Stimulated activated CD8-positive, alpha-beta memory T cell treated with anti-CD3 and anti-CD28 coated beads, Interleukin-7, amount 100 ng/mL, for 4 hours (primary cell): ENCODE results near the gene GPC3.
"Not testable (repeated sequence)": the region's sequence is repeated elsewhere in the genome, so short reads cannot be mapped to it uniquely, and the experiment has no call there.

ENCODE experiments used
- DNase-seq, 2 donors: peaks; one replicate each; pipeline ENCODE4 v3.0.0-alpha.2; 2020; ENCODE audit warnings: low read depth in 2 of 2

GPC3 gene

DNA sequence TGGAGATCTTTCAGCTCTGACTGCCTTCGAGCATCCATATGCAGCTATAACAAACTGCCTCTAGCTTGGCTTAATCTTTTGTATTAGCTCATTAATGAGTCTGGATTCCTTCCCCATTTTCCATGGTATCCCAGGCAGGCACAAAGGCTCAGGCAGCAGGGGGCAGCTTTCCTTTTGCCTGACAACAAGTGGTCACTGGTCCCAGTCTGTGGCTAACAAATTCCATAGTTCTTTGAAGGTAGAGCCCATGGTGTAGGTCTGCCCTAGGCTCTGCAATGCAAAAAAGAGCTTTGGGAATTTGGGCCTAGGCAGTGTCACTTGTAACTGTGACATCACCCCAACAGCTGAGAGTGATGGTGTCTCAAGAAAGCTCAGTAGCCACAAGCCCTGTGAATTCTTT is 335.7 kb downstream of the GPC3 start:
- DNase-seq, result no peak

DNA sequence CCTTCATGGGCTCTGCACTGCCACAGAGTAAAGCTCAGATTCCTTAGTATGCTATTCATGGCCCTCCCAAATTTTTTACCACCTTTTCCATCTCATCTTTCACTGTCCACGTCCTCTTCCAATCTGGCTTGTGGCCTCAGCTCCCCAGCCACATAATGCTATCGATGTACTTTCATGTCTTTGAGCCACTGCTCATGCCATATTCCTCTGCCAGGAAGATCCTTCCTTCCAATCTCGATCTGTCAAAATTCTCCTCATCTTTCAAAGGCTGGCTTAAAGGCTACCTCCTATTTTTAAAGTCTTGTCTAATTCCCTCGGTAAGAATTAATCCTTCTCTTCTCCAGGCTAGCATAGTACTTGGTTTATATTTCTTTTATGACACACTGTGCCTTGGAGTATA is 336.8 kb downstream of the GPC3 start:
- no peak for DNase-seq

DNA sequence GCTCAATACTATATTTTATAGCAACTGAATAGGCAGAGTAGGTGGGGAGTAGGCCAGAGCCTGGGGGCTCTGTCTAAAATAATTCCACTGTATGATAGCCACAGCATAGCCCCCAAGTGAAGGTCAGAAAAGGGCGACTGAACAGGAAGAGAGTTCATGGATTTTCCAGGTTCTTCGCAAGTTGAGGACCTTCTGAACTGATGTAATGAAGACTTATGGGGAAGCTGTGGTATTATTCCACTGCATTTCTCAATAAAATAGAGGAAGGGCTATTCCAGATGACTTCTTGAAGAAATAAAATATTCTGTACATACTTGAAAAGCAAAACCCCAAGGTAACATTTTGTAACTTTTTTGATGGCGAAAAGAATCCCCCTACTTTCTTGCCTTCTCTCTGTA is 338.7 kb downstream of the GPC3 start:
- DNase-seq, result no peak

DNA sequence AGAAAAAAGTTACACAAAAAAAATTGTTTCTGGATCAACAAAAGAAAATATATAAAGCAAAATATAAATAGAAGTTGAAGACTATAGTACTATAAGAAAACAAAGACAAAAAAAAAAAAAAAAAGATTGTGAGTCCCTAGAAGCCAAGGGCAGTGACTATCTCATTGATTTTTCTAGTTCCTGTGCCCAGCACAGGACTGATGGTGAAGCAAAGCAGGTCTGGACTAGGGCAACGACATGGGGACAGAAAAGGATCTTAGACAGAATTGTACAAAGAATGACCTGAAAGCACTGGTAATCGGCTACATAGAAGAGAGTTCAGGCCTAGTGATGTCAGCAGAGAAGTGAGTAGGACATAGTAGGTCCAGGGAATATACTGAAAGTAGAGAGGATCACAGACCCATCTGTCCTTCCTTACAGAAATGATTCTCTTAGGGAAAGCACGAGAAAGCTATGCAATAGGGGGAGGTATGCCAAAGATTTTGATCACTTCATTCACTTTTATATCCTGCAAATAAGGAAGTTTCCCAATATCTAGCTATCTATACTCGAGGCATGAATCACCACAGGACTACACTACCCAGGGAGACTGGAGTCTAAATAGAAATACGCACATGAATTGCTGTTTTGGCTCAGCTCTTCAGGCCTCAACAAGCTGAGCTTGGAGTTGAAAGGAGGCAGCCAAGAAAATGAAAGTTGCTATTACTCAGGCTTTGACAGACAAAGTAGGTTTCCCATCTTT is 339.2 kb downstream of the GPC3 start:
- DNase-seq, result no peak

DNA sequence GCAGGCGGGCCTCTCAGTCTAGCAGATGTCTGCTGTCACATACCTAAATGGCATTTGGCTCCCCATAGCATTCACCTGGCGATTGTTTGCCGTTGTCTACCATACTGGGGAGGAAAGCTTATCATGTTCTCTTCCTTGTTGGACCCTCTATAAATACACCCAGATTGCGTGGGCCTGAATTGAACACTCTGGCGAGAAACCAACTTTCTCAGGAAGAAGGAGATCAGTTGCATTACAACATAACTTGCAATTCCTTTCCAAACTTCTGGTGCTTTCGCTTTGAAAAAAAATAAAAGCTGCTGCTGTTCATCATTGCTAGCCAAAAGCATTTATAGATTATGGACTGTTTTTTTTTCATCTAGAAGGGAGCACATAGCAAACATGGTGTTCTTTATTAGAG is 340.1 kb downstream of the GPC3 start:
- no peak for DNase-seq

DNA sequence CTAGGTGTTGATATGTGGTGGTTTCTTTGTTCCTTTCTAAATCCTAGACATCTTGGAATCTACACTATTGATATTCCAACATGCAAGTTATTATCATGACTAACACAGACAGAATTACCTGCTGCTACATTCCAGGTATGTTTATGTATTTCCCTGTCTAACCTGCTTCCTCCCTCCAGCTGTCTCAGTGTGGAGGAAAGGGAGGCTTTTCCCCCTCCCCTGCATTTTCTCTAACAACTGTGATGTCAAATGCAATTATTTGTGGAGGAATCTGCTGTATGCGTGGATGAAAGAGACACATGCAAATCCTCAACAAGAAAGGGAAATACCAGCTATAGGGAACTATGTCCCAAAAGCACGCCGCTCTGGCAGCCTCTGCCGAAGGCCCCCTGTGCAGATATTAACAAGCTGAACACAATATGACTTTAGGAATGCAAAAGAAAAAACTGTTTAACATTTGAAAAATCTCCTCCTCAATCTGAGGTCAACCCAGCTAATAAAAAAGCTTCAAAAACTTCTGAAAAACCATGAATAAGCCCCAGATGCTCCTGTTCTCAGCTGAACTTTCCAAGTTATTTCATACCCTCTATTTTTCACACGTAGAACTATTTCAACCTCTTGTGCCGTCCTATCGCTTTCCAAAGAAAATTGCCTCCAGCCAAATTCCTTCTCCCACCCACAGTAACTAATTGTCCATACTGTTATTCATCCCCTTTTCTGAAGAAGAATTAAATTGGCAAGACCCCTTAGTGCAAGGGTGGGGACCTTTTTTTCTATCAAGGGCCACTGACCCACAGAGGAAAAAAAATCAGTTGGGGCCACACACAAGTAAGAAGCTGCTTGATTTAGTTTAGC is 345.0 kb downstream of the GPC3 start:
- DNase-seq, result no peak

DNA sequence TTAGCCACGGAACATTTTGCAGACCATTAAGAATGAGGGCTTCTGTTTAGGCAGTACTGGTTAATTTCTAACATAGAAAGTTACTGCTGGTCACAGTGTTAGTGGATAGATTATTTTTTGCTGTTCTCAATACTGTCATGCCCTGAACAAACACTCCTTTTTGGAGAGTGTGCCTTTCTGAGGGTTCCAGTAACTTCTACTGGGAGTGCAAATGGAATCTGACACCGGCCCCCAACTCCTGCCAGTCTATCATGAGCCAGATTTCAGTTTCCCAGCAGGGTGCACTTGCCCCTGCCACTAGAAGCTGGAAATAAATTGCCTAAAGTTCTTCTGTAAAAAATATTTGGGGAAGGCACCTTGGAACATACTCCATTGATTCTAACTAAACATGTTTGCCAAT is 345.7 kb downstream of the GPC3 start:
- DNase-seq, result no peak

DNA sequence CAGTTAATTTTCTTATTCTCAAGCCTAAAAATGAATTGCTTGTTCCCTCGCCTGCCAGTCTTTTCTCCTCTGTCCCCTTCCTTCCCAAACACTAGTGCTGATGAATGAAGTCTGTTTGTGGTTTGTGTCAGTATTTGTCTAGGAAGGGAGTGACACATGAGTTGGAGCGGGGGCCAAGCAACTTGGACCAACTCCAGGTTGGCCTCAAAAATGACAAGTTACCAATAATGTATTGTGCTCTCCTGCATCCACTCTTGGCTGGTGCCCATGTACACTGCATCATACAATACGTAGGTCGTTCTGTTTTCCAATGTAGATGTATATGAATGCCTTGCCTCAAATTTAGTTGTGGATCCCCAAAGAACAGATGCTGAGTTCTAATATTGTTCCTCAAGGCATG is 347.1 kb downstream of the GPC3 start:
- DNase-seq, result no peak

DNA sequence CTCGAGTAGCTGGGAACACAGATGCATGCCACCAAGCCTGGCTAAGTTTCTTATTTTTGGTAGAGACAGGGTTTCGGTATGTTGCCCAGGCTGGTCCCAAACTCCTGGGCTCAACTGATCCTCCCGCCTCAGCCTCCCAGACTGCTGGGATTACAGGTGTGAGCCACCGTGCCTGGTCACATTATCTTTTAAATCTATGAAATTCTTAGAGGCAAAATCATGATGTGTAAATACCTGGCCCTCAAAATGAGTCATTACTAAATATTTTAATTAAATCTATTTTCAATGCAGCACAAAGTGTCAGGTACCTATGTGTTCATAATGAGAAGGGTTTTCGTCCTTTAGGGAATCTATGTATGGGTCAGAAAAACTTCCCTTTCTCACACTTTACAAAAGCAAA is 347.6 kb downstream of the GPC3 start:
- DNase-seq, result no peak

DNA sequence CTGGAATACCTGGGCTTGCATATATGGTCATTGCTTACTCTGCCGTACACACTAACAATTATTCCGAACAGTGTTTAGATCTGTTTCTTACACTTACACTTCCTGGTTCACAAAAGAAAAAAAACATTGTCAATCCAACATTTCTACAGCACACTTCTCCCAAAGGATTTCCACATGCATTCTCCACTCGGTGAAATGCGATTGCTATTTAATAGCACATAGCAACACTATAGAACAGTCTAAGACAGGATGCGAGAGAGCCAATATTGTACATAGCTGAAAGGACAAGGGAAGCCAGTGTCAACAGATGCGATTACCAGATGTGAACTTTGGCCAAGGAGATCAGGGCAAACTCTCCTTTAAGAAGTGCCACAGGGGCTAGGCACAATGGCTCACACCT is 349.4 kb downstream of the GPC3 start:
- no peak for DNase-seq

DNA sequence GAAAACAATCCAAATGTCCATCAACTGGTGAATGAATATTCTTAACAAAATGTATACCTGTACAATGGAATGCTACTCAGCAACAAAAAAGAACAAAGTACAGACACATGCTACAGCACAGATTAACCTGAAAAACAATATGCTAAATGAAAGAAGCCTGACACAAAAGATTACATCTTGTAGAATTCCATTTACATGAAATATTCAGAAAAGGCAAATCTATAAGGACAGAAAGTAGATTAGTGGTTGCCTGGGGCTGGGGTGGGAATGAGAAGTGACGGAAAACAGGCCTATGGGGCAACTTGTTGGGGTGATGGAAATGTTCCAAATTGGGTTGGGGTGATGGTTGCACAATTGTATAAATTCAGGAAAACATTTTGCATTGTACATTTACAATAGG is 351.0 kb downstream of the GPC3 start:
- no peak for DNase-seq

DNA sequence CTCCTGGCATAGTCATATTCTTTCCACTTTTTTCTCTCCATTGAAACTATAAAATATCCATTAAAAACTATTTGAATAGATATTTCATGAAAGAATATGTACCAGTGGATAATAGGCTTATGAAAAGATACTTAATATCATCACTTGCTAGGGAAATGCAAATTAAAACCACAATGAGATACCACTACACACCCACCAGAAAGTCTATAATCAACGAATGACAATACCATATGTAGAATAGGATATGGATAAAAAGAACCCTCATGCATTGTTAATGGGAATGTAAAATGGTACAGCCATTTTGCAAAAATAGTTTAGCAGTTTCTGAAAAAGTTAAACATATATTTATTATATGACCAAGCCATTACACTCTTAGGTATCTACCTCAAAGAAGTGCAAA is 351.4 kb downstream of the GPC3 start:
- no peak for DNase-seq

DNA sequence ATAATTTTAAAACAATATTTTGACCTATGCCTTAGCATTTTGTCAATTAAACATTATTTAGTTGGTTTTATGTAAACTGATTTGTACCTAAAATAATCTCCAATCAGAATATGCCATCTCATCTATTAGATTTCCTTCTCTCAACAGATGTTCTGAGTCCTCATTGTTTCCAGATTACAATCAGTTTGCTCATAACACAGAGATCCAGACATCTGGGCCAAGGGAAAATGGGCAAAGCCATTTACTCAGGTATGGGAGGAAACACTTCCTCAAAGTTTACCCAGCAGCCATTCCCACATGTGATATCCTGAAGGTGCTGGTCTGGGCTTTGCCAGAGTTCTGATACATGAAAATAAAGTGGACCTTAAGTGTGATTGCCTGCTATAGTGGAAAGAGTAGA is 352.2 kb downstream of the GPC3 start:
- no peak for DNase-seq

DNA sequence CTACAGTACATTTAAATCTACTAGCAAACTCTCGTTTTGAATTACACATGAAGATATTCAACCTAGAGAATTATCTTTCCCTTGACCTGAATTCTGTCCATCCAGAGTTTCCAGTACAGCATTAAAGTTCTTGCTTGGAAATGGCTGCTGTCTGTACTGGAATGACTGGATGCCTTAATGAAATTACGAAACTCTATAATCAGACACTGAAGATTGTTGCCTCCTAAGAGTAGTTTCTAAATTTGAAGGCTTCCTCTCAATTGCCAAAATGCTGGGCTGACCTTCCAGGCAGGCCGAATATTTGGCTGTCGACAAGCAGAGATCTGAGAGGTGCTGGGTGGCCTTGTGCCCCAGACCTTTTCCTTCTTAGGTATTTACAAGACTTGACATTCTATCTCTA is 355.0 kb downstream of the GPC3 start:
- DNase-seq, result no peak

DNA sequence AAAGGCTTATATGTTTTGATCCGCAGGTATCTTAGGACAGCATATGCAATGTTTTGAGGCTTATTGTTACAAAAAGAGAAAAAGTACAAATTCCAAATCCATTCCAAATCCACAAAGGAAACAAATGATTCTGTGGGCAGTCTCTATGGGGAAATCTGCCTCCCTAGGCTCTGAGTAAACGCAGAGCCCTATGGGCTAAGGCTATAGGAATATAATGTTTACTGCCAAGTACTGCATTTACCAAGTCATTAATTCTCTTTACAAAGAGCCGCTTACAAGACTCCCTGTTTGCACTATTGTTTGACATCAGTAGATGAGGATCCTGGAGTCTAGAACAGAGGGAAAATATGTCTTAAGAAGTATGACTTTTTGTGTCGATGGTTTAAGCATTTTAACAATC is 357.7 kb downstream of the GPC3 start:
- DNase-seq, result no peak

DNA sequence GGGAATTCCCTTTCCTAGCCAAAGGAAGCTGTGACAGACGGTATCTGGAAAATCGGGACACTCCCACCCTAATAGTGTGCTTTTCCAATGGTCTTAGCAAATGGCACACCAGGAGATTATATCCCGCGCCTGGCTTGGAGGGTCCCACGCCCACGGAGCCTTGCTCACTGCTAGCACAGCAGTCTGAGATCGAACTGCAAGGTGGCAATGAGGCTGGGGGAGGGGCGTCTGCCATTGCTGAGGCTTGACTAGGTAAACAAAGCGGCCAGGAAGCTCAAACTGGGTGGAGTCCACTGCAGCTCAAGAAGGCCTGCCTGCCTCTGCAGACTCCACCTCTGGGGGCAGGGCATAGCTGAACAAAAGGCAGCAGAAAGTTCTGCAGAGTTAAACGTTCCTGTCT is 364.0 kb downstream of the GPC3 start:
- not testable (repeated sequence) for DNase-seq

DNA sequence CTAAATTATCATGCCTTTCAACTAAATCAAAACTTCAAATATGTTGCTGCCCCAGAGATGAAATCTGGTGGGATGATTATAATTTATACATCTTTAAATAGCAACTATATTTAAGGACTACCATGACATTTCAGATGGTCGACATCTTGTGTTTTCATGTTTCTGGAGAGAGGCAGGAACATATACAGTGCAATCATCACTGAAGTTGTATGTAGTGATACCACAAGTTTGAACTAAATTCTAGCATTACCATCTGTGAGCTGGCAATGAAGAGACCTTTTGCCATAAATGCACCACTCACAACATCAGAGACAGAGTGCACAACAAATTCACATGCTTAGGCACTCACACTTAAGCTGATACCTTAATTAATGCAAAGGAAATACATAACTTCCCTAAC is 373.7 kb downstream of the GPC3 start:
- DNase-seq, result no peak

DNA sequence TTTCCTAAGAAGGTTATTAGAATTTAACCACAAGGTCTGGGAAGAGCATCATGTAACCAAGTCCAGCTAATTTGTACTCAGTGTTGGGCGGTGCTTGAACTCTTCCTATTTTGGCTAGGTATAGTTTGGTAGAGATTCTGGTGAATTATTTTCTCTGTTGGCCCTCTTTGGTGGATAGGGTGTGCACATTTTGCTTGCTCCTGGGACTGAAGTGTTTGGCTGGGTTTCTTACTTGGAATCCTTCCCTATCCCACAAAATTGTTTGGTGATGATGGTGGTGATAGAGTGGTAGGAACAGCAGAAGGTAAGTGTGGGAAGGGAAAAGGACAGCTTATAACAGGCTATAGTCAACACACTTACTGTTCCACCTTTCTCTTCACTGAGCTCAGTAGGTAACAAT is 375.3 kb downstream of the GPC3 start:
- no peak for DNase-seq

DNA sequence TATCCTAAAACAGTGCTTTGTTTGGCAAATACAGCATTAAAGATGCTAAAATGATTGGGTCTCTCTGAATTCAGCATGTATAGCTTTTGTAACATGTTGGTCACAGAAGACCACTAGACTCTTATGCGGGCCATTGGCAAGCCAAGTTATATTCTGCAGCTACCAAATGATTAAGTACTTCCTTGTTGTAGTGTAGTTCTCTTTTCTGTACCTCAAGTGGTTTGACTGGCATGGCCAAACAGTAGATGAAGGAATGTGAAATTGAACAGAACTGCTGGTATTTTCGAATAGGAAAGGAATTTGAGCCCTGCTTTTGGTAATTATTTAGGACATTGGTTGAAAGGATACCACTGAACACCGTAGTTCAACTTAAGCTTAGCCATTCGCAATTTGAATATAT is 376.2 kb downstream of the GPC3 start:
- no peak for DNase-seq

DNA sequence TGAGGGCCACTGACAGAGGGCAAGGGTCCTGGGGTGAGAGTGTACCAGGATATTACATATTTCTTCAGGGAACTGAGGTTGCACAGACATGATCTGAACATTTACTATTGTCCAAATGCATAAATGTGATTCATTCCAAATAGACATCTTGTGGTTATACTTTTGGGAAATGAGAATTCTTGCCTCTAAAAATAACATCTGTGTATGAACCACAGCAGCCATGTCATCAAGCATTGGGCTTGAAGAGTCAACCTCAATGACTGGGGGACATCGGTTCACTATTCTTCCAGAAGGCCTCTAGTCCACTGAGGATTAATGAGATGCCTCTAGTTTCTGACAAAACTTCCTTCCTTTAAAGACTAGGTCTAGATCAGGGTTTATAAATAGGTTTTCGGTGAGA is 377.0 kb downstream of the GPC3 start:
- no peak for DNase-seq

DNA sequence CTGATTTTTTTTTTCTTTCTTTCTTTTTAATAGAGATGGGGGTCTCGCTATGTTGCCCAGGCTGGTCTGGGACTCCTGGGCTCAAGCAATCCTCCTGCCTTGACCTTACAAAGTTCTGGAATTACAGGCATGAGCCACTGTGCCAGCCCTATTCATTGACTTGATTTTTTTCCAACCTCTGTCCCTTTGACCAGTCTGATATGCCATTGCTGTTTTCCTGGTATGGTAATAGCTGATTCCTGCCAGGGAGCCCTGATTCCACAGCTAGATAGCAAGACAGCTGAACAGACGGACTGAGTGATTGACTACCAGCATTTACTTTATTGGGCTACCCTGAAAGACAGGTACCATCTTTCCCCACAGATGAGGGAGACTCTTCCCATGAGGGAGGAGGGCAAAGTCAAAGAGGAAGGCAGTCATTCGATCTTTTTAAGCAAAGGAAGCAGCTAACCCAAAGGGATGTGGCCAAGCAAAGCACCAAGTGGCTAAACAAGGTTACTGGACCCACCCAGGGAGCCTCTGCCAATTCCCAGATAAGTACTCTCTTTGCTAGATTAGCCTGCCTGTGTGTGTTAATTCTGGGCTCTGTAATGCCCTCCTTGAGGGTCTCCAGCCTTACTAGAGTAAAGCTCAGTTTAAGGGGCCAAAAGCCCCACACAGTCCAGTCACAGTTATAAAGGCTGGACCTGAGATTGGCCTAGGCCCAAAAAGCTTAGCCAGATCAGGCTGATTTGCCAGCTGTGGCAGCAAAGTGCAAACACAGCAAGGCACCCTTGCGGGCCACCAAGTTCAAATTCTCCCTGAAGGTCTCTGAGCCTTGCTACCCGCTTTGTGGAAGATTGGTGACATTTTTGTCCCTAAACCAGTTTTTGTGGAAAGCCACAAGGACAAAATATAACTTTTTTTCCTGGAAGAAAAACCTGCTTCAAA is 377.7 kb downstream of the GPC3 start:
- no peak for DNase-seq

DNA sequence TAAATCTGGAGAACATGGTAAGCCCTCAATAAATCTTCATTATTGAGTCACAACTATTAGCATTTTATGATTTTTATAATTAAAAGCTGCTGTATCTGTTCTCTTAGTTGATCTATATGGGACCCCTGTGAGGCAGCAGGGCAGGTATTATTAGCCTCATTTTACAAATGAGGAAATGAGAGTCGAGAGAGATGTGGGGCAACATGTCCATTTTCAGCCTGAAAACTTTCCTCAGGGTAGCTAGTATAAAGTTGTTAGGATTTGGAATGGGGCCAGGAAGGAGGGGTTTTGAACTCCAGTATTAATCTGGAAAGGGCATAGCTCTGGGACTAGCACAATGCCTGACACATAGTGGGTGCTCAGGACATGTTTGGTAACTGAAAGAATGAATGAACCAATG is 378.4 kb downstream of the GPC3 start:
- DNase-seq, result no peak
